Hematopoietic multipotent progenitor cell treated with erythropoietin and hydrocortisone succinate and interleukin-3 and kit ligand, for 6 days (in vitro differentiated cells): ENCODE data around the gene MRPL36.

Source experiments
- DNase-seq: peaks from one replicate; pipeline ENCODE4 v3.0.0-alpha.2; 2015

Gene MRPL36

GRCh38 chr5:1762883-1763547 is 36.6 kb downstream of the MRPL36 start:
- no peak for DNase-seq

GRCh38 chr5:1762121-1762882 is 37.3 kb downstream of the MRPL36 start:
- no peak for DNase-seq

- no peak for DNase-seq
Observed at GRCh38 chr5:1761453-1761755, 38.2 kb downstream of the MRPL36 start.

DNA sequence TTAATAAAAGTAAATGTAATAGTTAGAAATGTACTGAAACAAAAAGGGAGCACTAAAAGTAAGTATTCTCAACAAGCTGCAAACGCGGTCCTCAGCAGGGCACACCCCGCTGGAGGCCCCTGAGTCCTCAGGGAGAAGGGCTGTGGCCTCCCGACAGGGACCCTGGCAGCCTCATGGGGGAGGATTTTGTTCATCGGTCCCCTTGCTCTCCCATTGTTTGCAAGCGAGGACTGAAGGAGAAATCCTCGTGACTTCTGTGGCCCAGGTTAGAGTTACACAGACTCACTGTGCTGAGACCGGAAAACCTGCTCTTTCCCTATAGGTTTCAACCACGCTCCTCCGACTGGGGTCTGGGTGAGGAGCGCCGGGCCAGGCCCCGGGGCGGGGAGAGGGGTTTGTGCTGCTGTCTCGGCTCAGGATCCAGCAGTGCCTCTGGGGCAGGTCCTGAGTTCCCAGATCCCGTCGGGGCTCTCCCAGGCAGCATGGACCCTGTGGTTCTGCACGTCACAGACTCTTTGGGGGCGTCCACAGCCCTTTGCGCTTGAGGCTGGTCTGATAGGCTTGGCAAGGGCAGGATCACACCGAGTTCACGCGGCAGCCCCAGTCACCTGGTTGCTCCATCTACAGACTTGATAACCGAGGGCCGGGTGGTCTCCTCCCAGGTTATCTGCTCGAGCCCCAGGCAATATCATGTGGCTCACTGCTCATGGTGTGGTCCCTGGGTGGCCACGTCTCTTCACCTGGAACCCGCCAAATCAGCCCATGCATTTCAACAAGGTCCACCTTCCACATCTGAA is 38.8 kb downstream of the MRPL36 start:
- no peak for DNase-seq

DNA sequence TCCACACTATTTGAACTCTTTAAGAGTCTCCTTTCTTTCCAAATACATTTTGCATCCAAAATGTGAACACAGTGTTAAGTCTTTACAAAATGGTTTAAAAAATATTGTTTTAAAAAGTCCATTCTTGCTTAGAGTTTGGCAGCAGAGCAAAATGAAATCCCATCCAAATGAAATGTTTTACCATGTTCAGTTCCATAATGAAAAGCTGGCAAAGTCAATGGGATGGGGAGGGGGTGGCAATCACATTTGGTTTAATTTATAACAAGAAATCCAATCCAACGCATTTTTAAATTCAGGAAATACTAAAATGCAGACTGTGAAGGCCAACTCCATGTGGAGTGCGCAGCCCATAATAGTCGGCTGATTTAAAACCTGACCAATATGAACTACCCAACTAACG is 39.4 kb downstream of the MRPL36 start:
- DNase-seq = no peak

DNA sequence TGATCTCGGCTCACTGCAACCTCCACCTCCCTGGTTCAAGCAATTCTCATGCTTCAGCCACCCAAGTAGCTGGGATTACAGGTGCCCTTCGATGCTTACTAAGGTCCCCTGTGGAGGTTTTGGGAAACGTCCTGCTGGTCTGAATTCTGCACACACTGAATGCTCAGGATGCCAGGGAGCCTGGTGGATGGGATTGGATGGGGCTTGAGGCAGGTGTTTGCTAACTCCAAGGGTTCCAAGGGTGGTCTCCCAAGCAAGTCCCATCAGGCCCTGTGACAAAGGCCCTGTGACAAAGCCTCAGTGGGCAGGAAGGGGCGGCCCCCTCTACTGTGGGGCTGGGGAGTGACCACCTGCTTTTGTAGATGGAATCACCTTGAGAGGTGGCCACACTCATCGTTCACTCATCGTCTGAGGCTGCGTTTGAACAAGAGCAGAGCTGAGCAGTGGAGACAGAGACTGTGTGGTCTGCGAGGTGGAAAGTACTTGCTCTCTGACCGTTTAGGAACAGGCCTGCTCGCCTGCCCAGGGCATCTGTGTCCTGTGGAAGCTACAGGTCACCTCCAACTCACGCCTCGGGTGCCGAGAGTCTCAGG is 40.2 kb downstream of the MRPL36 start:
- no peak for DNase-seq

DNA sequence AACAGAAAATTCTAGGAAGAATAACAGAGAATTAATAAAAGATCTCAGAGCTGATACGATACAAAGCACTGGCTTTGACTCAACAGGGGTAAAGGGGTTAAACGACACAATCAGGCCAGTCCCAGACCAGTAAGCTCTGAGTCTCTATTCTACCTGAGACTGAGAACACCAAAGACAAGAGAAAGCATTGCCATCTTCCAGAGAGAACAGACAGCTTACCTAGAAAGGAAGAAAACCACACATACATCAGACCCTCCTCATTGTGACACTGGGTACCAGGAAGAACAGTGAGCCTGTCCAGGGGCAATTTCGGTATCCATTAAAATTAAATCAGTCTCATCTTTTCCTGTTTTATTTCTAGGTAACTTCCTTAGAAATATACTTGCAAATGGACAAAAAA is 41.1 kb downstream of the MRPL36 start:
- DNase-seq = no peak

- DNase-seq = no peak
Observed at GRCh38 chr5:1757511-1757910, 42.1 kb downstream of the MRPL36 start.

DNA sequence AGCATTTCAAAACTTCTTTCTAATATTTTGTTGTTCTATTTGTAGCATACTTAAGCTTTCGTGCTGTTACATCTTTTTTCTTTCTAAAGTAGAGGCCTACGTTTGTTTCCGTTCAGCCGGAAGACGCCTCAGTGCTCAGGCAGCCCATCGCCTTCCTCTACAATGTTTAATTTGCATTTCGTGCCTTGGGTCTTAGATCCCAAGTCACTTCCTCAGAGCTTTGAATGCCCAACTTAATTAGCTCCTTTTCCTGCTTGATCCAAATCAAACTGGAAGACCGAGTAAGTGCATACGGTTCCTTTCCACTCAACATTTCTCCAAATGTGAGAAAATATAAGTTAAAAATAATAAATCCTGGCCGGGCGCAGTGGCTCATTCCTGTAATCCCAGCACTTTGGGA is 43.2 kb downstream of the MRPL36 start:
- DNase-seq = no peak

- DNase-seq = no peak
Observed at GRCh38 chr5:1755321-1755949, 44.2 kb downstream of the MRPL36 start.

- no peak for DNase-seq
Observed at GRCh38 chr5:1754531-1755220, 45.0 kb downstream of the MRPL36 start.

DNA sequence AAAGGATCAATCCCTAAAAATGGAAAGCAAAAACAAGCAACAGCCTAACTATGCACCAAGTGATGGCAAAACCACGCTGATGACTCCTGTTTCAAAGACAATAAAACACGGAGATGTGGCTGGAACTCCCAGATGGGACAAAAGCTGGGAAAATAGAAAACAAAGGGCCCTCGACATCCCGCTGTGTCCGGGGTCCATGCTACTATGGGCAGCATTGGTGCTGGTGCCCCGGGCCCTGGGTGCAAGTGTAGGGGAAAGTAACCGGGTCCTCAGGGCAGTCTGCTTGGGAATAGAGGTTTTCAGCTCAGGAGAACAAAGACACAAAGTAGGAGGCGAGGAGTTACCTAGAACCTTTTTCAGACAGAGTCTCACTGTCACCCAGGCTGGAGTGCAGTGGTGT is 46.1 kb downstream of the MRPL36 start:
- no peak for DNase-seq

DNA sequence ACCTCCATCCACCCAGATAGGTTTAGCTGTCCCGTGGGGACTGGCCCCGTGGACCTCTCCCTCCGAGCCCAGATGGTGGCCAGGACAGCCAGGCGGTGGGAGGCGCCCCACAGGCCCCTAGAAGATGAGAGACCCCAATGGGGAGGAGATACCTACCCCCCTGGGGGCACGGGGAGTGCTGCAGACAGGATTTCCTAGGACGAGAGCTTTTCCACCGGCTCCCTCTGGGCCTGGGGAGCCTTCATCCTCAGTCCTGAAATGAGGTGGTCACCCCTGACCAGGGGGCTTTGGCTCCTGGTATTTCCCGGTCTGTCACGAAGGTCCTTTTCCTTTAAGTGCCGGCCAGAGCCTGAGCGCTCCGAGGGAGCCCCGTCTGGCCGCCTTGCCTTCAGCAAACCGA is 46.8 kb downstream of the MRPL36 start:
- no peak for DNase-seq

GRCh38 chr5:1751864-1752822 is 47.5 kb downstream of the MRPL36 start:
- no peak for DNase-seq

DNA sequence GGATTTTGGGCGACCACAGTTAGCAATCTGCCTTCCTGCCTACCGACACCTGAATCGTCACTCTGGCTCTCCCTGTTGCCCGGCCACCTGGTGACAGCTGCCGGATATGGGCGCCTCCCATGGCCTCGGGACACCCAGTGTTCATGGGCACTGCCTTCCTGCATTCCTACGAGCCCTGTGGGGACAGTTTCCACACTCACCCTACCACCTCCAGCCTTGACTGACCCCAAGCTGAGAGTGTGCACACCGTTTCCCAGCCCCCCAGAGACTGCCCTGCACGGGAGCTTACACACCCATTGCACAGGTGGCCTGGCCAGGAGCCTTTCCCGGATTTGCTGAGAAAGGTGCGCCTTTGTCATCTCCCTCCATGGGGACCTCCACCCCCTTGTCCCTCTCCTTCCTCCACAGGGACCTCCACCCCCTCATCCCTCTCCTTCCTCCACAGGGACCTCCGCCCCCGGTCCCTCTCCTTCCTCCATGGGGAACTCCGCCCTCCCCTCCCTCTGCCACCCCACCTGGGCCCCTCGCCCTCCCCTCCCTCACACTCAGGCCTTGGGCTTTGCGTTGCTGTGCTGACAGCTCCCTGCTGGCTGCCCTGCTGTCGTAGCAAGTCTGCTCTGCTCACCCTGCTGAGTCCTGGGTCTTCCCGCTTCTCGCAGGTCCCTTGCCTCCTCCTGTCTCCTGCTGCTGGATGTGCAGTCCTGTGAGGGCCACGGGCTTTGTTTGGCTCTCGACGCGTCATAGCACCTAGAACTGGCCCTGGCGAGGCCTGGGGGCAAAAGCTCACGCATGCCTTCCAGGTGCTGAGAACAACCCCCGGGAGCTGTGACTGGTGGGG is 48.4 kb downstream of the MRPL36 start:
- DNase-seq = no peak

- no peak for DNase-seq
Observed at GRCh38 chr5:1750469-1750868, 49.2 kb downstream of the MRPL36 start.

DNA sequence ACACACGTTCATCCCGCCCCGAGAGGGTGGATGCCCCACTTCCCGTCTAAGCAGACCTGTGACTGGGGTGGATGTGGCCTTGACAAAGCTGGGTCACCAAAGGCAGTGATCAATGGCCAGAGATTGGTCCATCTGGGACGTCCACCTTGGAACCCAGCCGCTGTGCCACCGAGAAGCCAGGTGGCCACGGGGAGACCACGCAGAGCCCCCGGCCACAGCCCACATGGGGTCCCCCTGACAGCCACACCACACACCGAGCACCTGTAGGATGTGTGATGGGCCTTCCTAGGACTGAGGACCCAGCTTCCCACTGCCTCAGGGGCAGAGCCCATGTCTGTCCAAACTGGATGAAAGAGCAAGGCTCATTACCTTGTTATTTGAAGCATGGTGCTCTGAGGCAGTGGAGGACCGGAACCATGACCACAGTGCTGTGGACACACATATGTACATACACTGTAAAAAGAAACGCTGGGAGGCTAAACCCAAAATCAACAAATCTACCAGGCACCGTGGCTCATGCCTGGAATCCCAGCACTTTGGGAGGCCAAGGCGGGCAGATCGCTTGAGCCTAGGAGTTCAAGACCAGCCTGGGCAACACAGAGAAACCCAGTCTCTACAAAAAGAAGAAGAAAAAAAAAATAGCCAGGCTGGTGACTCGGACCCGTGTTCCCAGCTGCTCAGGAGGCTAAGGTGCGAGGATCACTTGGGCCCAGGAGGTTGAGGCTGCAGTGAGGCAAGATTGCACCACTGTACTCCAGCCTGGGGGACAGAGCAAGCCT is 50.1 kb downstream of the MRPL36 start:
- DNase-seq = no peak

DNA sequence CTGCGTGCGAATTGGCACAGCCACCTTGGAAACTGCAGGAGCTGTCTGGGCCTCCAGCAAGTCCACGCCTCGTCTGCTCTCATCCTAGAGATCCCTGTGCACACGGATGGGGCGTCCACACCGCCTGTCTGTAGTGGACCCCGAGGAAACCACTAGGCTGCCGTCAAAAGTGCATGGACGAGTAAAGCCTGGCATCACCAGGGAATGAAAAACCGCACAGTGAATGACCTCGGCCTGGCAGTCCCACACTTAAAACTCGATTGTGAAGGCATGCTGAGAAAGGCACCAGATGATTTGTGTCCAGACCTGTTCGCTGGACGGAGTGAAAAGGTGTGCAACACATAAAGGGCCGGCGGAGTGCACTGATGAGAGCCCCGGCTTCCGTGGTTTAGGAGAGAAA is 50.8 kb downstream of the MRPL36 start:
- no peak for DNase-seq
